A673 (cell line): ENCODE results near the gene CSTA.

Experiments
- CTCF ChIP-seq: fragments of 300-800, 200-600 bp; sonication (generic); conservative IDR thresholded peaks from 2 replicates; pipeline ENCODE4 v1.5.1; 2017; ENCODE audit warnings: low read depth, mild to moderate bottlenecking, antibody characterized with exemption, low read length, moderate library complexity, mixed read lengths
- EZH2 ChIP-seq: fragments of 200-600 bp; sonication (generic); IDR thresholded peaks from 2 replicates; pipeline ENCODE4 v1.6.1; 2017; ENCODE audit warnings: borderline replicate concordance, low read depth, mild to moderate bottlenecking, mixed read lengths, antibody characterized with exemption, low read length; ENCODE audit not compliant: poor library complexity, severe bottlenecking

- TF ChIP-seq CTCF: no peak
- TF ChIP-seq EZH2: no peak
These were observed 65.6 kb downstream of the CSTA start for GRCh38 chr3:122390665-122391064.
